Measurements from ENCODE around the gene FRYL. TPM values are rescaled to one million over a fixed set of nuclear protein-coding genes. Genes with fewer than 3 reads are reported as not detected.

FRYL gene
- total RNA-seq, 1 experiment from 2014 or later, result 47.7 TPM

GRCh38 chr4:48653217-48654014 lies 126.7 kb downstream of the FRYL start:
- CTCF ChIA-PET, result interaction anchor here (1.1 kb wide), 1 partner anchor 10 kb away, joined by 3 read pairs; no protein-coding TSS in a partner anchor
- no peak overlapping the region for H3K27ac ChIP-seq (ENCODE audit: low read depth, low read length)
- DNase-seq (ENCODE audit: low read depth, low spot score) (no peak), ATAC-seq (no peak)
- no TSS peak for BruUV-seq (replicated peaks)
- 0 out of 4 replicates have a peak, but pooled peaks cover 0 to 3% of the 10 kb centered on the region in 2 experiments for H3K4me1 ChIP-seq (ENCODE audit: control insufficient read depth in 1 of 2, insufficient read depth in 2 of 2, low read length in 2 of 2)
- H3K79me2 ChIP-seq (ENCODE audit: insufficient read depth, low read length), result peaks cover 7% of the 10 kb centered on the region; the same call in 1 of the 2 replicates
- TF ChIP-seq ATF3 (IDR thresholded peaks at IDR 0.05) (no peak), CEBPB (IDR thresholded peaks at IDR 0.05; ENCODE audit: low read depth) (no peak), POLR2A (IDR thresholded peaks at IDR 0.05; ENCODE audit: borderline replicate concordance, extremely low read depth, insufficient read depth, insufficient read length) (no peak), ZBTB33 (IDR thresholded peaks at IDR 0.05; ENCODE audit: extremely low read depth, insufficient replicate concordance, low read length) (no peak), EGR1 (IDR thresholded peaks at IDR 0.05; ENCODE audit: low read depth) (no peak), ELF1 (IDR thresholded peaks at IDR 0.05; ENCODE audit: borderline replicate concordance, low read depth) (no peak), ZFX (IDR thresholded peaks at IDR 0.05) (no peak), MAX (IDR thresholded peaks at IDR 0.05) (no peak), FOSL1 (IDR thresholded peaks at IDR 0.05; ENCODE audit: low read depth) (no peak), CTCF (IDR thresholded peaks at IDR 0.05 in 2 of 3, conservative IDR thresholded peaks at IDR 0.05 in 1 of 3; ENCODE audit: borderline replicate concordance in 1 of 3, insufficient read depth in 1 of 3, low read depth in 2 of 3, low read length in 2 of 3) (no peak), SP1 (IDR thresholded peaks at IDR 0.05; ENCODE audit: low read depth) (no peak), TCF7L2 (IDR thresholded peaks at IDR 0.05; ENCODE audit: borderline replicate concordance, extremely low read depth, insufficient read depth, insufficient read length) (no peak), CBX3 (IDR thresholded peaks at IDR 0.05; ENCODE audit: low read depth) (no peak), YY1 (IDR thresholded peaks at IDR 0.05; ENCODE audit: extremely low read depth, insufficient replicate concordance, low read depth, low read length) (no peak), SIN3A (IDR thresholded peaks at IDR 0.05; ENCODE audit: low read depth) (no peak), RAD21 (IDR thresholded peaks at IDR 0.05; ENCODE audit: low read depth) (no peak), EZH2phosphoT487 (IDR thresholded peaks at IDR 0.05; ENCODE audit: borderline replicate concordance) (no peak), SRF (IDR thresholded peaks at IDR 0.05; ENCODE audit: low read depth) (no peak)
- H3K4me3 ChIP-seq (replicated peaks in 1 of 2; ENCODE audit: low read depth in 1 of 2, low read length in 2 of 2), result no peak overlapping the region
- RAD21 ChIA-PET (ENCODE audit: low non-redundant PET in 1 of 2, low total read pairs in 2 of 2, uncharacterized antibody in 2 of 2, unreplicated experiment in 2 of 2), result no interaction called here
- no peaks in the 10 kb centered on the region for H3K36me3 ChIP-seq (ENCODE audit: control insufficient read depth in 1 of 2, insufficient read depth in 2 of 2, low read length in 2 of 2)
- H3K9ac ChIP-seq (ENCODE audit: low read length), result no peak overlapping the region
- no peaks in the 10 kb centered on the region for H3K27me3 ChIP-seq (ENCODE audit: insufficient read depth, low read length)
- intact Hi-C loops (cut with micrococcal nuclease), result no loop called here
- H3K4me2 ChIP-seq (ENCODE audit: low read length), result no peak overlapping the region
- H3K9me3 ChIP-seq (ENCODE audit: control insufficient read depth in 1 of 2, insufficient read depth in 1 of 2, low read depth in 1 of 2, low read length in 2 of 2), result no peaks in the 10 kb centered on the region
- no peaks in the 10 kb centered on the region for H3K9me2 ChIP-seq (ENCODE audit: insufficient read depth)
- peaks cover 7% of the 10 kb centered on the region; the same call in 1 of the 2 replicates for H4K20me1 ChIP-seq (ENCODE audit: insufficient read depth)
- POLR2A ChIA-PET, result no interaction called here
- no peak overlapping the region for H2AFZ ChIP-seq (ENCODE audit: low read depth, low read length, poor library complexity, severe bottlenecking)

All from HCT116 (cell line).